Uterus (tissue), 4 donors: ENCODE results near the gene ZNF469. TPM values are rescaled to one million over a fixed set of nuclear protein-coding genes. Genes with fewer than 3 reads are reported as not detected.

Source experiments
- DNase-seq, 2 donors: peaks; one replicate each; pipeline ENCODE4 v3.0.0-alpha.2; 2019 to 2020
- H3K27ac ChIP-seq, 2 donors: fragments of 200-600 bp; sonication (generic); 1 replicate in 1 of 2; 2 replicates in 1 of 2; pipeline ENCODE4 v1.5.1; 2016 to 2018
- H3K27me3 ChIP-seq, 2 donors: fragments of 200-600 bp; sonication (generic); one replicate each; pipeline ENCODE4 v1.5.1; 2018 to 2019; ENCODE audit warnings: control low read depth in 1 of 2
- H3K36me3 ChIP-seq, 2 donors: fragments of 200-600 bp; sonication (generic); one replicate each; pipeline ENCODE4 v1.5.1; 2019; ENCODE audit warnings: control low read depth in 1 of 2
- H3K4me1 ChIP-seq, 2 donors: fragments of 200-600 bp; sonication (generic); one replicate each; pipeline ENCODE4 v1.5.1; 2018 to 2019; ENCODE audit warnings: control low read depth in 1 of 2
- H3K4me3 ChIP-seq, 2 donors: fragments of 200-600 bp; sonication (generic); 1 replicate in 1 of 2; 2 replicates in 1 of 2; pipeline ENCODE4 v1.5.1; 2018 to 2019; ENCODE audit warnings: mild to moderate bottlenecking in 1 of 2
- H3K9me3 ChIP-seq, 2 donors: fragments of 200-600 bp; sonication (generic); one replicate each; pipeline ENCODE4 v1.5.1; 2019; ENCODE audit warnings: control low read depth in 1 of 2
- CTCF ChIP-seq, 4 experiments: fragments of 200-600 bp in 2 of 4; fragments of 450-650 bp in 2 of 4; sonication (generic) in 2 of 4; IDR thresholded peaks; one replicate each; pipeline ENCODE4 v1.5.1; 2016 to 2019; ENCODE audit warnings: antibody characterized with exemption in 4 of 4, mild to moderate bottlenecking in 2 of 4, moderate library complexity in 1 of 4
- POLR2A ChIP-seq, 2 donors: fragments of 450-650 bp; IDR thresholded peaks; one replicate each; pipeline ENCODE4 v1.6.1; 2016; ENCODE audit warnings: antibody characterized with exemption in 2 of 2, mild to moderate bottlenecking in 1 of 2, moderate library complexity in 1 of 2
- intact Hi-C: fragments of 100-400 bp; cut with DNase I; formaldehyde crosslinking; loops from one replicate; pipeline ENCODE4 v1.15.1; 2023; ENCODE audit warnings: low total_unique reads
- total RNA-seq, 4 donors: library from RNA; depleted of rRNA in 3 of 4; stranded (reverse); fragments of >200 nt in 3 of 4; gene quantifications; one replicate each; pipeline versions ENCODE4 v1.1.0 to v1.2.4, GENCODE V29; 2014 to 2023
- donor health status: DM: yes; HTN: yes; CAD: no.

Gene ZNF469
- total RNA-seq, 4 donors from 2014 or later, result 0.51 to 7.9 (median 2.8) TPM; not detected in 1

- intact Hi-C loops, result no loop called here
- no peak for DNase-seq
- Histone ChIP-seq H3K27ac (no peak overlapping the region), H3K9me3 (no peaks in the 10 kb centered on the region), H3K4me1 (no peaks in the 10 kb centered on the region), H3K36me3 (no peaks in the 10 kb centered on the region), H3K27me3 (no peaks in the 10 kb centered on the region), H3K4me3 (no peak overlapping the region)
- TF ChIP-seq POLR2A (IDR thresholded peaks at IDR 0.05) (no peak), CTCF (IDR thresholded peaks at IDR 0.05) (no peak)
Measured at GRCh38 chr16:88387941-88388627, 5.3 kb downstream of the ZNF469 start.

- Histone ChIP-seq H3K27ac (no peak overlapping the region), H3K4me3 (no peak overlapping the region), H3K9me3 (no peaks in the 10 kb centered on the region), H3K4me1 (no peaks in the 10 kb centered on the region), H3K27me3 (no peaks in the 10 kb centered on the region), H3K36me3 (no peaks in the 10 kb centered on the region)
- intact Hi-C loops, result no loop called here
- no peak for TF ChIP-seq CTCF (IDR thresholded peaks at IDR 0.05)
- DNase-seq, result no peak
Measured at GRCh38 chr16:88389191-88389590, 6.4 kb downstream of the ZNF469 start.

GRCh38 chr16:88389621-88390160 is 6.9 kb downstream of the ZNF469 start:
- Histone ChIP-seq H3K4me1 (no peaks in the 10 kb centered on the region), H3K36me3 (no peaks in the 10 kb centered on the region), H3K27ac (no peak overlapping the region), H3K9me3 (no peaks in the 10 kb centered on the region), H3K27me3 (no peaks in the 10 kb centered on the region), H3K4me3 (no peak overlapping the region)
- DNase-seq, result no peak
- no peak for TF ChIP-seq POLR2A (IDR thresholded peaks at IDR 0.05)
- no peak for TF ChIP-seq CTCF (IDR thresholded peaks at IDR 0.05)
- intact Hi-C loops, result no loop called here

- TF ChIP-seq POLR2A (IDR thresholded peaks at IDR 0.05) (no peak), CTCF (IDR thresholded peaks at IDR 0.05) (no peak)
- H3K9me3 ChIP-seq, result no peaks in the 10 kb centered on the region
- H3K36me3 ChIP-seq, result no peaks in the 10 kb centered on the region
- no peak overlapping the region for H3K27ac ChIP-seq
- intact Hi-C loops, result no loop called here
- no peak for DNase-seq
- H3K4me1 ChIP-seq, result no peaks in the 10 kb centered on the region
- no peak overlapping the region for H3K4me3 ChIP-seq
- H3K27me3 ChIP-seq, result no peaks in the 10 kb centered on the region
Measured at GRCh38 chr16:88390265-88390664, 7.5 kb downstream of the ZNF469 start.

GRCh38 chr16:88390735-88391134 is 8.0 kb downstream of the ZNF469 start:
- H3K4me1 ChIP-seq, result no peaks in the 10 kb centered on the region
- H3K36me3 ChIP-seq, result no peaks in the 10 kb centered on the region
- DNase-seq, result no peak
- H3K27me3 ChIP-seq, result no peaks in the 10 kb centered on the region
- no peaks in the 10 kb centered on the region for H3K9me3 ChIP-seq
- intact Hi-C loops, result no loop called here
- TF ChIP-seq POLR2A (IDR thresholded peaks at IDR 0.05) (no peak), CTCF (IDR thresholded peaks at IDR 0.05) (no peak)
- H3K4me3 ChIP-seq, result no peak overlapping the region
- no peak overlapping the region for H3K27ac ChIP-seq
